Retinal pigment epithelial cell (primary cell): ENCODE results near the gene SRCIN1.
A peak's percentile ranks its signal among the peaks of the same experiment; 100 is the strongest.

ENCODE experiments used
- DNase-seq: peaks from one replicate; pipeline ENCODE4 v3.0.0-alpha.2; 2010; ENCODE audit warnings: low read depth
- H3K4me3 ChIP-seq: 2 replicates; pipeline ENCODE4 v1.5.1; 2011; ENCODE audit warnings: mild to moderate bottlenecking, low read length, control low read depth, moderate library complexity
- TF ChIP-seq, protein P1 (sequence below): conservative IDR thresholded peaks from 2 replicates; pipeline ENCODE4 v1.5.1; 2011; ENCODE audit warnings: low read depth, low read length, control low read depth, inconsistent platforms

SRCIN1 gene

DNA sequence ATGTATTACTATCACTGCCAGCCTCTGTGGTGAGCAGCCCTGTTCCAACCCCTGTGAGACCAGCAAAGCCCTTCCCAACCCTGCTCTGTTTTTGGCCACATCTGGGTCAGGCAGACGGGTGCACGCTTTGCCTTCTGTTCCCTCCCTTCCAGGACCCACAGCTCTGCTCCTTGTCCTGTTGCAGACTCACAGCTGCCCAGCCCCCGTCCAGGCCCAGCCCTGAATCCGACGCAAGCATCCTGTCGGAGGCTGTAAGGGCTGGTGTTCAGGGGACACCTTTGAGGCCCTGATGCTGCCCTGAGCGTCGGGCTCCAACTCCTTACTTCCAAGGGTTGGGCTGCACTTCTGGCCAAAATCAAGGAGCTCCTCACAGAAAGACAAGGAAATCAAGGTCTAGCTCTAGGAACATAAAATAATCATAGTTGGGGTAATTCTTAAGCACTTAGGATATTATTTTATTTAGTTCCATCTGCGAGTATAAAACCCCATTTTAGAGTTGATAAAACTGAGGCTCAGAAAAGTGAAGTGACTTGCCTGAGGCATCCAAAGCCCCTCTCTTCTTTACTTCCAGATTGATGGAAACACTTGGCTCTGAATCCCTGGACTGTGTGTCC is 14.3 kb upstream of the SRCIN1 start:
- TF ChIP-seq, protein P1, sequence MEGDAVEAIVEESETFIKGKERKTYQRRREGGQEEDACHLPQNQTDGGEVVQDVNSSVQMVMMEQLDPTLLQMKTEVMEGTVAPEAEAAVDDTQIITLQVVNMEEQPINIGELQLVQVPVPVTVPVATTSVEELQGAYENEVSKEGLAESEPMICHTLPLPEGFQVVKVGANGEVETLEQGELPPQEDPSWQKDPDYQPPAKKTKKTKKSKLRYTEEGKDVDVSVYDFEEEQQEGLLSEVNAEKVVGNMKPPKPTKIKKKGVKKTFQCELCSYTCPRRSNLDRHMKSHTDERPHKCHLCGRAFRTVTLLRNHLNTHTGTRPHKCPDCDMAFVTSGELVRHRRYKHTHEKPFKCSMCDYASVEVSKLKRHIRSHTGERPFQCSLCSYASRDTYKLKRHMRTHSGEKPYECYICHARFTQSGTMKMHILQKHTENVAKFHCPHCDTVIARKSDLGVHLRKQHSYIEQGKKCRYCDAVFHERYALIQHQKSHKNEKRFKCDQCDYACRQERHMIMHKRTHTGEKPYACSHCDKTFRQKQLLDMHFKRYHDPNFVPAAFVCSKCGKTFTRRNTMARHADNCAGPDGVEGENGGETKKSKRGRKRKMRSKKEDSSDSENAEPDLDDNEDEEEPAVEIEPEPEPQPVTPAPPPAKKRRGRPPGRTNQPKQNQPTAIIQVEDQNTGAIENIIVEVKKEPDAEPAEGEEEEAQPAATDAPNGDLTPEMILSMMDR, result no peak
- DNase-seq, result no peak
- H3K4me3 ChIP-seq, result no peak overlapping the region

DNA sequence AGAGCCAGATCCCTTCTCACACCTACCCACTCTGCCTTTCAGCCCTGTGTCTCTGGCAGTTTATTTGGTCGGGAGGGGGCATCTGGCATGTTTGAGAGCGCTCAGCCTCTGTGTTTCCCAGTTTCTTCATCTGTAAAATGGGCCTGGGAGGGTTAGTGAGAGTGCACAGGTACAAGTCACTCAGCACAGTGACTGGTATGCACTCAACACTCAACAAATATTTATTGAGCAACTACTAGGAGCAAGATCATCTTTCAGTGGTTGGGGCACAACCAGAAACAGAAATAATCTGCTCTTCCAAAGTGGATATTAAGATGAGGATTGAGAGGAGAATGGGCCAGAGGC is 13.7 kb upstream of the SRCIN1 start:
- TF ChIP-seq, protein P1, result no peak
- H3K4me3 ChIP-seq, result no peak overlapping the region
- DNase-seq, result no peak

DNA sequence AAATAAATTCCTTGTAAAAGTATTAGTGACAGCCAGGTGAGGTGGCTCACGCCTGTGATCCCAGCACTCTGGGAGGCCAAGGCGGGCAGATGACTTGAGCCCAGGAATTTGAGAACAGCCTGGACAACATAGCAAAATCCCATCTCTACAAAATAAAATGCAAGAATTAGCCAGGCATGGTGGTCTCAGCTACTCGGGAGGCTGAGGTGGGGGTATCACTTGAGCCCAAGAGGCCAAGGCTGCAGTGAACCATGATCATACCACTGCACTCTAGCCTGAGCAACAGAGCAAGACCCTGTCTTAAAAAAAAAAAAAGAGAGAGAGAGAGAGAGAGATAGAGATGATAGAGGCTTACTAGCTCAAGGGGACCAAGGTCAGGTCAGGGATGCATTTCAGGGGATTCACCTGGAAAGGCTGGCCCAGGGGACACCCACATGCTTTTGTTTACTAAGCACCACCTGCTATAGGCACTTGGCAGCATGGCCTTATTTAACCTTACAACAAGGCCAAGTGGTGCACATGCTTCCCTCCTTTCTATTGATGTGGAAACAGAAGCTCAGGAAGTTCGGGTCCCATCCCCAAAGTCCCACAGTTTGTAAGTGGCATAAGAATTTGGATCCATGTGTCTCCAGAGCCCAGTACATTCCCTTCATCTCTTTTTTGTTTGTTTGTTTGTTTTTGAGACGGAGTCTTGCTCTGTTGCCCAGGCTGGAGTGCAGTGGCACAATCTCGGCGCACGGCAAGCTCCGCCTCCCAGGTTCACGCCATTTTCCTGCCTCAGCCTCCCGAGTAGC is 12.4 kb upstream of the SRCIN1 start:
- TF ChIP-seq, protein P1, result no peak
- no peak overlapping the region for H3K4me3 ChIP-seq
- DNase-seq, result no peak

GRCh38 chr17:38617074-38617860 is 11.5 kb upstream of the SRCIN1 start:
- DNase-seq, result no peak
- TF ChIP-seq, protein P1, result no peak
- H3K4me3 ChIP-seq, result no peak overlapping the region

DNA sequence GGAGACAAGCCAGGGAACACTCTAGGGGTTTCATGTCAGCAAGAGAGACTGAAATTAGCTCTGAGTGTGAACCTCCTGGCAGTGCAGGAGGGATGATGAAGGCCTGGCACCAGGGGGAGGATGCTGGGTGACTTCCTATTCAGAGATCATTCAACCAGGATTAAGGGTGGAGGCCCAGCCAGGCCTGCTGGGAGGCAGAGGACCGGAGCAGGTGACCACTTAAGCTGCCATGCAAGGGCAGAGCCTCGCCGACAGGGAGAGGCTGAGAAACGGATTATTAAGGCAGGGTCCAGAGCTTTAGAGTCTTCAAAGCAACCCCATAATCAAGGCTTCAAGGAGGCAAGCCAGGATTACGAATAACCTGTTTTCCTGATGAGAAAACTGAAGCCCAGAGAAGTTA is 10.6 kb upstream of the SRCIN1 start:
- peak; percentile 60 for DNase-seq
- H3K4me3 ChIP-seq, result no peak overlapping the region
- TF ChIP-seq, protein P1, result no peak

- DNase-seq, result no peak
- TF ChIP-seq, protein P1, result no peak
- no peak overlapping the region for H3K4me3 ChIP-seq
Observed at GRCh38 chr17:38613981-38614779, 8.4 kb upstream of the SRCIN1 start.
